Frontal cortex (tissue), 4 donors: ENCODE results near the gene MSGN1. TPM values are rescaled to one million over a fixed set of nuclear protein-coding genes. Genes with fewer than 3 reads are reported as not detected.
A peak's percentile ranks its signal among the peaks of the same experiment; 100 is the strongest.

ENCODE experiments used
- DNase-seq, 2 donors: peaks; one replicate each; pipeline ENCODE4 v3.0.0; 2012; ENCODE audit warnings: low spot score in 2 of 2
- FAIRE-seq: peaks from 2 replicates; lab custom pipeline; 2012; peaks lifted over from hg19 to GRCh38; lab: Jason Lieb, UNC
- total RNA-seq: library from RNA; depleted of rRNA; stranded (reverse); fragments of >200 nt; gene quantifications from one replicate; pipeline ENCODE4 v1.2.3, GENCODE V29; 2014
- donor health status: control.
- donor health status: control.
- donor health status: control.

MSGN1 gene, protein sequence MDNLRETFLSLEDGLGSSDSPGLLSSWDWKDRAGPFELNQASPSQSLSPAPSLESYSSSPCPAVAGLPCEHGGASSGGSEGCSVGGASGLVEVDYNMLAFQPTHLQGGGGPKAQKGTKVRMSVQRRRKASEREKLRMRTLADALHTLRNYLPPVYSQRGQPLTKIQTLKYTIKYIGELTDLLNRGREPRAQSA
- total RNA-seq = not detected

DNA sequence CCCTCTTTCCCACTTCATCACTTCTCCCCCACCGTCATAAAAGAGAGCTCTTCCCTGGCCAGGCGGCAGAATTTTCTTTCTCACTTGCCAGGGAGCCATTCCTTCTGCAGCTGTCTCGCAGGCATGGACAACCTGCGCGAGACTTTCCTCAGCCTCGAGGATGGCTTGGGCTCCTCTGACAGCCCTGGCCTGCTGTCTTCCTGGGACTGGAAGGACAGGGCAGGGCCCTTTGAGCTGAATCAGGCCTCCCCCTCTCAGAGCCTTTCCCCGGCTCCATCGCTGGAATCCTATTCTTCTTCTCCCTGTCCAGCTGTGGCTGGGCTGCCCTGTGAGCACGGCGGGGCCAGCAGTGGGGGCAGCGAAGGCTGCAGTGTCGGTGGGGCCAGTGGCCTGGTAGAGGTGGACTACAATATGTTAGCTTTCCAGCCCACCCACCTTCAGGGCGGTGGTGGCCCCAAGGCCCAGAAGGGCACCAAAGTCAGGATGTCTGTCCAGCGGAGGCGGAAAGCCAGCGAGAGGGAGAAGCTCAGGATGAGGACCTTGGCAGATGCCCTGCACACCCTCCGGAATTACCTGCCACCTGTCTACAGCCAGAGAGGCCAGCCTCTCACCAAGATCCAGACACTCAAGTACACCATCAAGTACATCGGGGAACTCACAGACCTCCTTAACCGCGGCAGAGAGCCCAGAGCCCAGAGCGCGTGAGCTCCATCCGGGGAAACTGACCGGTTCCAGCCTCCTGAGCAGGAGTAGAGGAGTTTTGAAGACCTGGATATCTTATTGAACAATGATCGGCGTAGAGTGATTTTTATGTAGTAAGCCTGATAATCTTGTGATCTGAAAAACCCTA lies at the start of gene MSGN1:
TSS of gene MSGN1 (plus strand) at position 65 of the 850 bp plus-strand sequence. CDS start at position 124, 59 bp downstream.
- DNase-seq (no peak), FAIRE-seq (no peak)

DNA sequence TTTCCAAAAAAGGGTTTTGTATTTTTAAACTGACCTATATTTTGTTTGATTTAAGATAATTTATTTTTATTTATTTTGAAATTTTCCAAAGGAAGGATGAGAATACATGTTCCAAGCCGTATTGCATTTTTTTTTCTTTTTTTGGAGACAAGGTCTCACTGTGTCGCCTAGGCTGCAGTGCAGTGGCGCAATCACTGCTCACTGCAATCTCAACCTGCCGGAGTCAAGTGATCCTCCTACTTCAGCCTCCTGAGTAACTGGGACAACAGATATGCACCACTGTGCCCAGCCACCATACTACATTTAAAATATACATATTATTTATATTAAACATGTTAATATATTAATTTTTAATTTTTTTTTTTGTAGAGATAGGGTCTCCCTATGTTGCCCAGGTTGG lies 47.4 kb upstream of the MSGN1 start:
- no peak for DNase-seq

DNA sequence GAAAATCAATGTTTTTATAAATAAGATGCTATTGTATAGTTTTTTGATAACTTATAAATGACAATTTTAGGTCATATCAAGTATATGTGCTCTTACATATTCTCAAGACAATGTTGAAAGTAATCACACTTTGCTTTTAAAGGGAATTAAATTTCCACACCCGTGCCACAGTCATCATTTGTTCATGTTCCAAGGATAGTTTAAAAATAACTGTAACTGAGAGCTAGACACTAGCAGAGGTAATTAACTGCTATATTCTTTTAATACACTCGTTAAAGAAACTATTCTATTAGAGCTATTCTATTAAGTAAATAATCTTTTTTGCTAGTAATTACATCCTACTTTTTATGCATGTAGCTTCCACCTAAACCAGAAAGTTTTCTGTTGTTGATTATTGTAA lies 44.3 kb upstream of the MSGN1 start:
- DNase-seq (no peak), FAIRE-seq (peak; percentile 63)

More for the DNA sequence above, 47.4 kb upstream of the MSGN1 start:
- no peak for FAIRE-seq

DNA sequence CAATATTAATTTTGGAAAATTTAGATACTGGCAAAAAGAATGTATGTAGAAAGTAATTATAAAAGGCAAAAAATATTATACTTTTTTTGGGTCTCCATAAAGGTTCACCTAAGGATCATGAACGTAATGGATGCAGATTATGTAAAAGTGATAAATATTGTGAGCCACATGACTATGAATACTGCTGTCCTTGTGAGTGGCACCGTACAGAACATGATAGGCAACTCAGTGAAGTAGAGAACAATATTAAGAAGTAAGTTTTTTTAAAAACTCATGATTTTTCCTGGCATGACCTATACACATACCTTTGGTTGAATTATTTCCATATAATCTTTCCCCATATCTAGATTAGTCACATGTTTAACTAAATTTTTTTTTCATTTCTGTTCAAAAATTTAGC lies 43.7 kb upstream of the MSGN1 start:
- no peak for FAIRE-seq
- no peak for DNase-seq

DNA sequence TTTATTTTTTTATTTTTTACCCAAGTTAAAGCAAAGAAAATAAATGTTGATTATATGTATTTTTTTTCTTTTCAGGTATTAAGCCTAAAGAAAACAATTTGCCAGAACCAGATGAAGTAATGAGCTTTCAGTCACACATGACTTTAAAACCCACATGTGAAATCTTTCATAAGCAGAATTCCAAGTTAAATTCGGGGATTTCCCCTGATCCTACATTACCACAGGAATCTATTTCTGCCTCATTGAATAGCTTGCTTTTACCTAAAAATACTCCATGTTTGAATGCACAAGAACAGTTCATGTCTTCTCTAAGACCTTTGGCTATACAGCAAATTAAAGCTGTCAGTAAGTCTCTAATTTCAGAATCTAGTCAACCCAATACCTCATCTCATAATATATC lies 35.7 kb upstream of the MSGN1 start:
- DNase-seq (no peak), FAIRE-seq (no peak)

DNA sequence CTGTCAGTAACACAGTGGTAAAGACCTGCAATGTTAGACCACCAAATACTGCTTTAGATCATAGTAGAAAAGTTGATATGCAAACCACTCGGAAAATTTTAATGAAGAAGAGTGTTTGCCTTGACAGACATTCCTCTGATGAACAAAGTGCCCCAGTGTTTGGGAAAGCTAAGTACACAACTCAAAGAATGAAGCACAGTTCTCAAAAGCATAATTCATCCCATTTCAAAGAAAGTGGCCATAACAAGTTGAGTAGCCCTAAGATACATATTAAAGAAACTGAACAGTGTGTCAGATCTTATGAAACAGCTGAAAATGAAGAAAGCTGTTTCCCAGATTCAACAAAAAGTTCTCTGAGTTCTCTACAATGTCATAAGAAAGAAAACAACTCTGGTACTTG lies 34.8 kb upstream of the MSGN1 start:
- FAIRE-seq = no peak
- no peak for DNase-seq

DNA sequence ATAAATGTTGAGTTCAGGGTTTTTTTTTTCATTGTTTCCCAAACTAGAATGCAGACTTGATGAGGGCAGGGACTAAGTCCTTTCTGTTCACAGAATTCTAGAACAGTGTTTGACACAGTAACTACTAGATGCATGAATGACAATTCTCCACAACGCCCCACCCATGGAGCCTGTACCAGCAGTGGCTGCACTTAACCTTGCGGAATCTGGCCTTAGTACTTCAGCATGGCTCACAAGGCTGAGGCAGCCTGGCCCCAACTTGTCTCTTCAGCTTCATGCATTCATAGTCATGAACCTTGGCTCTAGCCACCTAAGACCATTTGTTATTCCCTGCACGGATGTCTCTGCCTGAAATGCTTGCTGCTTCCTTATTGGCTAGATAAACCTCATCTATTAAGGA lies 29.5 kb upstream of the MSGN1 start:
- no peak for FAIRE-seq
- no peak for DNase-seq

DNA sequence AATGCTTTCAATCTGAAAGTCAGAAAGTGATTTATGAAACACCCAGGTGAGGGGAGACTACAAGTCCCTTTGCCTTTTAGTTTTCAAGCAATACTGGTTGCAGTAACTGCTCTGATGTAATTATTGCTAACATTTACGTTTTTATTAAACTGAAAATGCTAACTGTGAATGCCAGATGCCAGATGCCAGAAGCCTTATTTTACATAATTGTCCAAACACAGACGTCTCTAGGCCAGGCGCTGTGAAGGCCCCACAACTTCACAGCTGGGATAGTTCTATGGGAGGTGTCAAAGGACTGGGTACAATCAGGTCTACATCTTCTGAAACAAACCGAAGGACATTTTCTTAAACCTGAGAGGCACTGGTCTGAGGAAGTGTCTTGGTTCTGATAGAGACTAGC lies 27.5 kb upstream of the MSGN1 start:
- FAIRE-seq (no peak), DNase-seq (no peak)

DNA sequence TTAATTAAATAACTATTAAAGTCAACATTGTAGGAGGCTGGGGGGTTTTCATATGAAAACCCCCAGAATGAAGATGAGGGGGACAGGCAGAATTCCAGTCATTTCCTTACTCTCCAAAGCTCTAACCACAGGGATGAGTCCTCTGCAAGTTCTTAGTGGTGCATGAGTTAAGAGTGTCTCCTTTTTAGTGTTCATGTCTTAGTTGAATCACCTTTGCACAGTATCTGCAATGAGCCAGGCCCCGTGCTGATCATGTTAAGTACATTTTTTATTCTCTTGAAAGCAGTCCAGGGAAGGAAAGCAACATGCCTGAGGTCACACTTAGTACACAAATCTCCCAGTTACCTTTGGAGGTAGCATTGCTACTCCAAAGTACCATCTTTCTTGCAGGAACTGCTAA lies 25.7 kb upstream of the MSGN1 start:
- DNase-seq (no peak), FAIRE-seq (no peak)

DNA sequence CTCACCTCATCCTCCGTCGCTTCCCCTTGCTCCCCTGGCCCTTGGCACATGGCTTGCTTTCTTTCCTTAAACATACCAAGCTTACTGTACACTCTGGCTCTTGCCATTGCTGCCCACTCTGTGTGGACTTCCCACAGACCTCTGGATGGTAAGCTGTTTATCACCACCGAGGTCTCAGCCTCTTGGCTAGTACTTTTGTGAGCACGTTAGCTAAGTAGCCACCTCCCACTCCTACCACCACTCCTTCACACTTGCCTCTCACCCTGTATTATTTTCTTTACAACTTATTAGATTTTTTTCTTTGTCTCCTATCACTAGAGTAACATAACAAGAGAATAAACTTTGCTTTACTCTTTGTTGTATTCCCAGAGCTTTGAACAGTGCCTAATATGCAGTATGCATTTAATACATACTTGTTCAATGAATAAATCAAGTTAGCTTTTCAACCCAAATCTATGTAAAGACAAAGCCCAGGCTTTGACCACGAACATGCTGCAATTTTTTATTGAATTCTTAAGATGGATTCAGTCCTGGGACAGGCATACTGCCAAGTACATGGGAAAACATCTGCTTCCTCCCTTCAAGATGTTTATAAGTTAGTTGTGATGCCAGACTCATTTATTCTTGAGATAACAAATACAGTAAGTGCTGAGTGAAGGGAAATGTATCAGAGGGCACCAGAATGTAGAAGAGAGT lies 25.0 kb upstream of the MSGN1 start:
- DNase-seq (no peak), FAIRE-seq (no peak)

DNA sequence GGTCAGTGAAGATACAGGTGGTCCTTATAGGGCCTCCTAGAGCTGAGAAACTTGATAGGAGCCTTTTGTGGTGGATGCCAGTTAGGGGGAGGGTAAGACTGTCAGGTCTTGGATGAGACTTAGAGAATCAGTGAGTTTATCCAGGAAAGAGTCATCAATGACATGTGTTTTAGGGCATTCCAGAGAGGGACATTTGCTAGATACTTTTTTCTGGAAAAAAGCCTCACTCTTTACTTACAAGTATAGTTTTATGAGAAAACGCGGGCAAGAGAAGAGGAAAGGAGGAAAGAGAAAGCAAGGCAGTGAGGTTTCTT lies 24.5 kb upstream of the MSGN1 start:
- DNase-seq (no peak), FAIRE-seq (no peak)

DNA sequence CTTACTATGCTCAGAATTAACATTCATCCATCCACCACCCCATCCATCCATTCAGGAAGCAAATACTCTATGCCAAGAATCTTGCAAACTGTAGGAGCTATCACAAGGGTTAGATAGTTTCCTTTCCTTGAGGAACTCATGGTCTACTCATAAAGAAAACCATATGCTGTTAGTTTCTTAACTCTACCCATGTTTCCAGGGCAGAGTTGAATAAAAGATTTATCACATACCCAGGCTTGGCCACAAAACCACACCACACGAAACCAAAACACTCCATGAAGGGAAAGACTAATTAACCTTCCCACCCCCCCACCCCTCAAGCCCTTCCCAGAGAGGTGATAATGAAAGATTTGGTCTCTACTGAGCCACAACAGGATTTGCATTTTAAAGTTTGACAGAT lies 23.7 kb upstream of the MSGN1 start:
- FAIRE-seq = no peak

DNA sequence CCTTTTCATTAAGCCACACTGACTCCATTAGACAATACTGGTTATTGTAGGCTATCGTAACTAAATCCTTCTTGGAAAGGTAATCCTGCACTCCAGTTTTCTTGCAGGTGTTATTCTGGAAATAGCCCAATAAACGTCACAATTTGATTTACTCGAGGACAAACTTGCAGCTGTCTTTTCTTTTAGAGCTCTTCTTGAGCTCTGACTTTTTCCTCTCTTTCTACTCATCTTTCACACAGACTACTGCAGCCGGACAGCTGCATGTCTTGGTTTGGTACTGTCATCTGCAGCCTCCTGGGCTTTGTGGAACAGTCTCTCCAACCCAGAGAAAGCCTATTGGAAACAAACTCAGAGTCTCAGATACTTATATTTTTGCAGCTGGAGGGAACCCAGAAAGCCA lies 23.0 kb upstream of the MSGN1 start:
- no peak for DNase-seq

More for the DNA sequence above, 23.7 kb upstream of the MSGN1 start:
- DNase-seq = no peak

DNA sequence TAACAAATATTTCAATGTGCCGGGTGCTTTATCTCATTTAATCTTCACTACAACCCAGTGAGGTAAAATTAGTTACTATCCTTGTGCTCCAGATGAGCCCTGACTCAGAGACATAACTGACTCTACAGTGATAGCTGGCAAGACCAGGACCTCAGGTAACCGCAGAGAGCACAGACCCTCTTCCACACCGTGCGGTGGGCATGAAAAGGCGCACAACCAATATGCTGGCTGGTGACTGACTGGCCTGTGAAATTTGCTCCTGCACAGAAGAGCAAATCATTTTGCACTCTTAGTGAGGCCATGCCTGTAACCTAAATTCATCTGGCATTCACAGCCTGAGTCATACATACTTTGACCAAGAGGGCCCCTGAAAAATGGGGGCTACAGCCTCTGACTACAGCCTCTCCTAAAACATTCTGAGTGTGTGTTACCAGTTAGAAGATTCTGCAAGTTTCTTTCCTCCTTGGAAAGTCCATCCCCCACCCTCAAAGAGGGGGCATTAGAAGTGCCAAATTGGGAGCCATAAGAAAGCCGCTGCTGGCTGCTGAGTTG lies 22.4 kb upstream of the MSGN1 start:
- FAIRE-seq (no peak), DNase-seq (no peak)

More for the DNA sequence above, 23.0 kb upstream of the MSGN1 start:
- FAIRE-seq = no peak

DNA sequence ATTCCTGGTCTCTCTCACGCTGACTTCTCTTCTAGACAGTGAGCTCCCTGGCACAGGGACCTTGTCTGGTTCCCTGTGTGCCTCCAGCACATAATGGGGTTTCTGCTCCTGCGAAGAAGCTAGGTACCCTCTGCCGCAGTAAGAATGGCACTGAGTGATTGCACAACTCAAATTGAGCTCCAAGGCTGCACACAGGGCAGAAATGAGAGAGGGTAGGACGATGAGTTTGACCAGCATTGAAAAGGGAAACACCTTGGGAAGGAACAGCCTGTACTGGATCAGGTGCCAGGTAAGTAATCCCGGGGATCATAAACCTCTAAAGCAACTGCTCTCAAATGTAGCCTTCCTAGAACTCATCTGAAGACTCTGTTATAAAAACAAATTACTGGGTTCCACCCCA lies 21.0 kb upstream of the MSGN1 start:
- DNase-seq (no peak), FAIRE-seq (no peak)

DNA sequence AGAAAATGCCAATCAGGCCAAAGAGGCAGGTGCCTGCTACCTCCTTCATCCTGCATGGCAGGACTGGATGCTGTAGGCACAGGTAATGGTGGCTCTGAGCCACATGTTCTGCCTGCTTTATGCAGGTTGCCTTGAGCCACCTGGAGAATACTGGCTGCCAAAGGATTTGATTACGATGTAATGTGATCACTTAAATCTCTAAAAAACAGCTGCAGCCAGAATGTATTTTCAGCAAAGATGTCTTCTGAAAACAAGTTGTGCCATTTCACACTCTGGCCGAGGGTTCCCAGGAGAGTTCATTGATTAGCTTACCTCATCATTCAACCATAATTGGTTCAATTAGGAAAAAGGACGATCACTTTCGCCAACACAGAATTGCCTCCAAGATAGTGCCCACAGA lies 17.9 kb upstream of the MSGN1 start:
- no peak for FAIRE-seq
- no peak for DNase-seq

DNA sequence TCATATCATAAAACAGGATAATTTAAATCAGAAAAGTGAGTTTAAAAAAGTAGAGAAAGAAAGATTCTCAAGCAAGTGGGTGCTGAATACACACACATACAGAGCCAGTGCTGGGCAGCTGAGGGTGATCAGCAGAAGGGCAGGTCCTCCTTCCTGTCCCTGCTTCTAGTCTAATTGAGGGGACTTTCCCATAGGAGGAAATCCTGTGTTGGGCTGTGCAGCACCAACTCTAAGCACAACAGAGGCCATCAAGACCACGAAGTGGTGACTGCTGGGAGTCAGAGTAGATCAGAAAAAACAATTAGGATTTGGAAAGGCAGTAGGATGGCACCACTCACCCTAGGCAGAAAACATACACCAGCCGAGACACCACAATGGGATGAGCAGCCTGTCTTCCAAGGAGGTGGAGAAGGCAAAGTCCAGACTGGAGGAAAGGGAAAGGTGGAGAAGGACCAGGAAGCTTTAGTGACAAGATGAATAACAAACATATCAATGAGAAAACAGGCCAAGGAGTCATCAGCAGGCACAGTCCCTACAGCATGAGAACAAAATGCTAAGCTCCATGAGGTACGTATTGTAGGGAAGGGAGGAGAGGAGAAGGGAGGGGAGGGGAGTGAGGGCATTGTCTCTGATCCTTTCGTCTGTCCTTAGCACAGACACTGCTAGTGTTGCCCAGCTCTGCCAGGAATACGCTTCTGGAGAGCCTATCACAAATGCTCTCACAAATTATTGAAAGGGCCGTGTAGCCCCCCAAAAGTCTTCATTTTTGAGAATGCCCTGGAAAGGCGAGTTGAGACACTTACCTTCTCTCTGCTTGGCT lies 16.7 kb upstream of the MSGN1 start:
- DNase-seq (no peak), FAIRE-seq (no peak)

DNA sequence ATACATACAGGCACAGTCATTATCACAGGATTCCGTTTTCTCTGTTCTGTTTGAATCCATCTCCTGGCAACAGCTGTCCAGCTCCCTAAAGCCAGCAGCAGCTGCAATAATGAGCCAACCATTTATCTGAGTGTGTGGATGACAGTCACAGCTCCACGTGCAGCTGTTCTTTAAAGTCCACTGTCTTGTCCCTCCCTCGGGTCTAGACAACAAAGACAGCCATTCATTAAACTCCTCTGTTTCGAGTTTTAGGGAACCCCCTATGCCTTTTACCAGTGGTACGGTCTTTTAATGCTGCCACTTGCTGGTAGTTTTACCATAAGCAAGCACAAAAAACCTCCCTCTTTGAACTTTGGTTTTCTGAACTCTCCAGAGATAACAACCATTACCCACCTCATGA lies 16.0 kb upstream of the MSGN1 start:
- DNase-seq (no peak), FAIRE-seq (no peak)

DNA sequence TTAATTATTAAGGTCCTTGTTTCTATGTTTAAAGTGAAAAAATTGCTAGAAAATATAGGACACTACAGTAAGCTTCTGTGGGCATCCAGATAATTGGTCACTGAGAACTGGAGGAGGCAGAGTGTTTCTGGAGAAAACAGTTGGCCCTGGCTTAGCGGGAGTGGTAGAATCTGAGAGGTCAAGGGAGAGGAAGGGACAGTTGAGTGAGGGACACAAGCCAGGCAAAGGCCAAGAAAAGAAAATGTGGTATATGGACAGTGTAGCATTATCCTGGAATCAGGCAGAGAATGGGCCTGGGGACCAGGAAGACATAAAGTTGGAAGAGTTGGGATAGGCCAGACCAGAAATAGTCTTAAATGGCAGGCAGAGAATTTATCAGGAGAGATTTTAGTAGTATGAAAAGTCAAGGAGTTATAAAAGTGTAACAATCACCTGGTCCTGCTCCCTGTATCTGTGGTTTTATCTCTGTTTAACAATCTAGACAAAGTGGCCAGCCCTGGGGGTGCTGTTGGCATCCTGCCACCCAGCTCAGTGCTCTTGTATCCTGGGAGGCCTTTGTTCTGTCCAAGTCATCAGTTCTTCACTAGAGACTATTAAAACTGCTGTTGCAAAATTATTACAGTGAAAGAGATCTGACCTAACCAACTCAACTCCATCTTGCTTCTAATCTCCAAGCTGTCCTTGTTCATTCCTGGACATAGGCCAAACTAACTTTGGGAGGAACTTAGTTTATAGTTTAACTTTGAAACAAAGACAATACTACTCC lies 15.4 kb upstream of the MSGN1 start:
- FAIRE-seq = no peak

More for the DNA sequence above, 15.4 kb upstream of the MSGN1 start:
- no peak for DNase-seq
